Panc1 (cell line): ENCODE data around the gene ARHGAP44.

Experiments used
- POLR2AphosphoS5 ChIP-seq: IDR thresholded peaks from 2 replicates; pipeline ENCODE4 v1.6.1; 2012; ENCODE audit warnings: mild to moderate bottlenecking, low read depth, low read length, moderate library complexity
- SIN3A ChIP-seq: IDR thresholded peaks from 2 replicates; pipeline ENCODE4 v1.6.1; 2012; ENCODE audit warnings: low read depth, mild to moderate bottlenecking, low read length, moderate library complexity, borderline replicate concordance; ENCODE audit not compliant: insufficient read depth
- TCF7L2 ChIP-seq: IDR thresholded peaks from 2 replicates; pipeline ENCODE4 v1.6.1; 2011; ENCODE audit warnings: mild to moderate bottlenecking, low read depth, low read length, inconsistent platforms
- TF ChIP-seq, protein P1 (sequence below), 2 experiments: IDR thresholded peaks; 2 replicates each; pipeline ENCODE4 v1.6.1; 2011 to 2012; ENCODE audit warnings: low read depth in 2 of 2, control low read depth in 1 of 2, low read length in 1 of 2, mild to moderate bottlenecking in 1 of 2, moderate library complexity in 1 of 2; ENCODE audit not compliant: insufficient read depth in 1 of 2
- TF ChIP-seq, protein P2 (sequence below): fragments of 450-650 bp; IDR thresholded peaks from 2 replicates; pipeline ENCODE4 v1.5.1; 2017; ENCODE audit warnings: mild to moderate bottlenecking

DNA sequence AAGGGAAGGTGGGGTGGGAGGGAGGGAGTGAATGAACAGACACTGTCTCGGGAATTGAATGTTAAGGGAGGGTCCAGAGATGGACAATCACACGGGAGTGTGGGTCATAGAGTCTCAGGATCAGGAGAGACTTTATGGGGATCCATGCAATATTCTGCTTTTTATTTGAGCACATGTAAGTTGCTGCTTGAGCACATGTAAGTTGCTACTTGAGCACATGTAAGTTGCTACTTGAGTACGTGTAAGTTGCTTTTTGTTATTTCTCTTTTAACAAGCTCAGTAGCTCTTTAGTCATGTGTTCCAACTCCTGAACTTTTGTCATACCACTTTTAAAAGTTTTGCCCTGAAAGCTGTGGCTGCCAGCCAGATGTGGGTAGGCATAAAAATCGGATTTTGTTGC, 110.3 kb downstream of the ARHGAP44 start:
- TF ChIP-seq POLR2AphosphoS5 (no peak), SIN3A (no peak), TCF7L2 (no peak)
- TF ChIP-seq, protein P1, sequence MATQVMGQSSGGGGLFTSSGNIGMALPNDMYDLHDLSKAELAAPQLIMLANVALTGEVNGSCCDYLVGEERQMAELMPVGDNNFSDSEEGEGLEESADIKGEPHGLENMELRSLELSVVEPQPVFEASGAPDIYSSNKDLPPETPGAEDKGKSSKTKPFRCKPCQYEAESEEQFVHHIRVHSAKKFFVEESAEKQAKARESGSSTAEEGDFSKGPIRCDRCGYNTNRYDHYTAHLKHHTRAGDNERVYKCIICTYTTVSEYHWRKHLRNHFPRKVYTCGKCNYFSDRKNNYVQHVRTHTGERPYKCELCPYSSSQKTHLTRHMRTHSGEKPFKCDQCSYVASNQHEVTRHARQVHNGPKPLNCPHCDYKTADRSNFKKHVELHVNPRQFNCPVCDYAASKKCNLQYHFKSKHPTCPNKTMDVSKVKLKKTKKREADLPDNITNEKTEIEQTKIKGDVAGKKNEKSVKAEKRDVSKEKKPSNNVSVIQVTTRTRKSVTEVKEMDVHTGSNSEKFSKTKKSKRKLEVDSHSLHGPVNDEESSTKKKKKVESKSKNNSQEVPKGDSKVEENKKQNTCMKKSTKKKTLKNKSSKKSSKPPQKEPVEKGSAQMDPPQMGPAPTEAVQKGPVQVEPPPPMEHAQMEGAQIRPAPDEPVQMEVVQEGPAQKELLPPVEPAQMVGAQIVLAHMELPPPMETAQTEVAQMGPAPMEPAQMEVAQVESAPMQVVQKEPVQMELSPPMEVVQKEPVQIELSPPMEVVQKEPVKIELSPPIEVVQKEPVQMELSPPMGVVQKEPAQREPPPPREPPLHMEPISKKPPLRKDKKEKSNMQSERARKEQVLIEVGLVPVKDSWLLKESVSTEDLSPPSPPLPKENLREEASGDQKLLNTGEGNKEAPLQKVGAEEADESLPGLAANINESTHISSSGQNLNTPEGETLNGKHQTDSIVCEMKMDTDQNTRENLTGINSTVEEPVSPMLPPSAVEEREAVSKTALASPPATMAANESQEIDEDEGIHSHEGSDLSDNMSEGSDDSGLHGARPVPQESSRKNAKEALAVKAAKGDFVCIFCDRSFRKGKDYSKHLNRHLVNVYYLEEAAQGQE (IDR thresholded peaks at IDR 0.05; ENCODE audit: insufficient read depth in 1 of 2, low read depth in 2 of 2, low read length in 1 of 2), result no peak
- TF ChIP-seq, protein P2, sequence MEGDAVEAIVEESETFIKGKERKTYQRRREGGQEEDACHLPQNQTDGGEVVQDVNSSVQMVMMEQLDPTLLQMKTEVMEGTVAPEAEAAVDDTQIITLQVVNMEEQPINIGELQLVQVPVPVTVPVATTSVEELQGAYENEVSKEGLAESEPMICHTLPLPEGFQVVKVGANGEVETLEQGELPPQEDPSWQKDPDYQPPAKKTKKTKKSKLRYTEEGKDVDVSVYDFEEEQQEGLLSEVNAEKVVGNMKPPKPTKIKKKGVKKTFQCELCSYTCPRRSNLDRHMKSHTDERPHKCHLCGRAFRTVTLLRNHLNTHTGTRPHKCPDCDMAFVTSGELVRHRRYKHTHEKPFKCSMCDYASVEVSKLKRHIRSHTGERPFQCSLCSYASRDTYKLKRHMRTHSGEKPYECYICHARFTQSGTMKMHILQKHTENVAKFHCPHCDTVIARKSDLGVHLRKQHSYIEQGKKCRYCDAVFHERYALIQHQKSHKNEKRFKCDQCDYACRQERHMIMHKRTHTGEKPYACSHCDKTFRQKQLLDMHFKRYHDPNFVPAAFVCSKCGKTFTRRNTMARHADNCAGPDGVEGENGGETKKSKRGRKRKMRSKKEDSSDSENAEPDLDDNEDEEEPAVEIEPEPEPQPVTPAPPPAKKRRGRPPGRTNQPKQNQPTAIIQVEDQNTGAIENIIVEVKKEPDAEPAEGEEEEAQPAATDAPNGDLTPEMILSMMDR, result no peak
